A673 (cell line): ENCODE results near the gene FRMD4B. TPM values are rescaled to one million over a fixed set of nuclear protein-coding genes. Genes with fewer than 3 reads are reported as not detected.

Experiments used
- BruUV-seq: library from RNA; stranded (reverse); fragments of 400-500 nt; replicated peaks from 2 replicates; lab custom pipeline; 2021; lab: Mats Ljungman, UMichigan
- CTCF ChIA-PET: fragments of 300-600 bp; sonication (Branson Sonifier 250); formaldehyde crosslinking; loops from one replicate; lab custom pipeline; 2022; ENCODE audit warnings: antibody characterized with exemption; lab: Charles Lee
- POLR2A ChIA-PET: fragments of 300-600 bp; sonication (Branson Sonifier 250); formaldehyde crosslinking; loops from one replicate; lab custom pipeline; 2022; ENCODE audit warnings: antibody characterized with exemption; ENCODE audit not compliant: low non-redundant PET; lab: Charles Lee
- DNase-seq: peaks from one replicate; pipeline ENCODE4 v3.0.0-alpha.2; 2015; ENCODE audit warnings: low spot score
- H3K27ac ChIP-seq: fragments of 200-600 bp; sonication (generic); 2 replicates; pipeline ENCODE4 v1.5.1; 2016; ENCODE audit warnings: mixed run types, low read depth, mild to moderate bottlenecking, mixed read lengths, antibody characterized with exemption, low read length; ENCODE audit not compliant: poor library complexity, severe bottlenecking
- H3K27me3 ChIP-seq: fragments of 200-600 bp; sonication (generic); replicated peaks from 2 replicates; pipeline ENCODE4 v1.6.1; 2017; ENCODE audit warnings: mixed run types, low read depth, mild to moderate bottlenecking, mixed read lengths, antibody characterized with exemption, low read length; ENCODE audit not compliant: insufficient read depth, poor library complexity
- H3K36me3 ChIP-seq: fragments of 200-600 bp; sonication (generic); 2 replicates; pipeline ENCODE4 v1.6.1; 2016; ENCODE audit warnings: mixed run types, mild to moderate bottlenecking, mixed read lengths, antibody characterized with exemption, low read length; ENCODE audit not compliant: insufficient read depth, poor library complexity, severe bottlenecking
- H3K4me1 ChIP-seq: fragments of 200-600 bp; sonication (generic); 2 replicates; pipeline ENCODE4 v1.6.1; 2017; ENCODE audit warnings: mixed run types, mild to moderate bottlenecking, mixed read lengths, antibody characterized with exemption, low read length; ENCODE audit not compliant: insufficient read depth, poor library complexity, severe bottlenecking
- H3K4me3 ChIP-seq: fragments of 200-600 bp; sonication (generic); 2 replicates; pipeline ENCODE4 v1.5.1; 2016; ENCODE audit warnings: low read depth, mixed run types, mild to moderate bottlenecking, mixed read lengths, low read length; ENCODE audit not compliant: poor library complexity, severe bottlenecking
- H3K9me3 ChIP-seq: fragments of 200-600 bp; sonication (generic); 2 replicates; pipeline ENCODE4 v1.6.1; 2016; ENCODE audit warnings: mixed run types, low read depth, mild to moderate bottlenecking, mixed read lengths, antibody characterized with exemption, low read length; ENCODE audit not compliant: poor library complexity, severe bottlenecking
- EZH2 ChIP-seq: fragments of 200-600 bp; sonication (generic); IDR thresholded peaks from 2 replicates; pipeline ENCODE4 v1.6.1; 2017; ENCODE audit warnings: borderline replicate concordance, low read depth, mild to moderate bottlenecking, mixed read lengths, antibody characterized with exemption, low read length; ENCODE audit not compliant: poor library complexity, severe bottlenecking
- intact Hi-C: fragments of 100-400 bp; cut with micrococcal nuclease; formaldehyde crosslinking; loops from one replicate; pipeline ENCODE4 v1.10.0; 2022; ENCODE audit not compliant: unreplicated experiment
- total RNA-seq: library from RNA; stranded (reverse); gene quantifications from 2 replicates; pipeline ENCODE4 v1.2.3, GENCODE V29; 2021
- TF ChIP-seq, protein P1 (sequence below): fragments of 300-800, 200-600 bp; sonication (generic); conservative IDR thresholded peaks from 2 replicates; pipeline ENCODE4 v1.5.1; 2017; ENCODE audit warnings: low read depth, mild to moderate bottlenecking, antibody characterized with exemption, low read length, moderate library complexity, mixed read lengths

FRMD4B gene
- total RNA-seq, 1 experiment from 2014 or later: 0.21 TPM

- Histone ChIP-seq H3K27ac (no peak overlapping the region), H3K4me3 (no peak overlapping the region), H3K9me3 (no peaks in the 10 kb centered on the region), H3K4me1 (no peaks in the 10 kb centered on the region), H3K27me3 (no peaks in the 10 kb centered on the region), H3K36me3 (no peaks in the 10 kb centered on the region)
- BruUV-seq: no TSS peak
- TF ChIP-seq, protein P1, sequence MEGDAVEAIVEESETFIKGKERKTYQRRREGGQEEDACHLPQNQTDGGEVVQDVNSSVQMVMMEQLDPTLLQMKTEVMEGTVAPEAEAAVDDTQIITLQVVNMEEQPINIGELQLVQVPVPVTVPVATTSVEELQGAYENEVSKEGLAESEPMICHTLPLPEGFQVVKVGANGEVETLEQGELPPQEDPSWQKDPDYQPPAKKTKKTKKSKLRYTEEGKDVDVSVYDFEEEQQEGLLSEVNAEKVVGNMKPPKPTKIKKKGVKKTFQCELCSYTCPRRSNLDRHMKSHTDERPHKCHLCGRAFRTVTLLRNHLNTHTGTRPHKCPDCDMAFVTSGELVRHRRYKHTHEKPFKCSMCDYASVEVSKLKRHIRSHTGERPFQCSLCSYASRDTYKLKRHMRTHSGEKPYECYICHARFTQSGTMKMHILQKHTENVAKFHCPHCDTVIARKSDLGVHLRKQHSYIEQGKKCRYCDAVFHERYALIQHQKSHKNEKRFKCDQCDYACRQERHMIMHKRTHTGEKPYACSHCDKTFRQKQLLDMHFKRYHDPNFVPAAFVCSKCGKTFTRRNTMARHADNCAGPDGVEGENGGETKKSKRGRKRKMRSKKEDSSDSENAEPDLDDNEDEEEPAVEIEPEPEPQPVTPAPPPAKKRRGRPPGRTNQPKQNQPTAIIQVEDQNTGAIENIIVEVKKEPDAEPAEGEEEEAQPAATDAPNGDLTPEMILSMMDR: no peak
- no peak for TF ChIP-seq EZH2
- CTCF ChIA-PET: no interaction called here
- POLR2A ChIA-PET: no interaction called here
- intact Hi-C loops: loop anchor here (5.0 kb wide), 1 partner anchor 251 kb away; no protein-coding TSS in a partner anchor
- no peak for DNase-seq
Measured at GRCh38 chr3:69413551-69414207, 27.8 kb upstream of the FRMD4B start.

- Histone ChIP-seq H3K9me3 (no peaks in the 10 kb centered on the region), H3K4me1 (no peaks in the 10 kb centered on the region), H3K27ac (no peak overlapping the region), H3K27me3 (no peaks in the 10 kb centered on the region), H3K4me3 (no peak overlapping the region), H3K36me3 (no peaks in the 10 kb centered on the region)
- intact Hi-C loops: loop anchor here (5.0 kb wide), 1 partner anchor 249 kb away; no protein-coding TSS in a partner anchor
- no TSS peak for BruUV-seq
- peak; percentile 2 for DNase-seq
- POLR2A ChIA-PET: no interaction called here
- CTCF ChIA-PET: no interaction called here
- no peak for TF ChIP-seq EZH2
- TF ChIP-seq, protein P1: no peak
Measured at GRCh38 chr3:69411346-69411745, 25.5 kb upstream of the FRMD4B start.

- CTCF ChIA-PET: interaction anchor here (0.5 to 1.0 kb wide), 3 partner anchors 104 to 319 kb away, joined by 3 to 5 read pairs (median 3); no protein-coding TSS in a partner anchor
- POLR2A ChIA-PET: no interaction called here
- Histone ChIP-seq H3K36me3 (no peaks in the 10 kb centered on the region), H3K9me3 (no peaks in the 10 kb centered on the region), H3K4me3 (no peak overlapping the region), H3K27ac (no peak overlapping the region), H3K27me3 (no peaks in the 10 kb centered on the region), H3K4me1 (no peaks in the 10 kb centered on the region)
- TF ChIP-seq, protein P1: peak; percentile 67
- TF ChIP-seq EZH2: no peak
- DNase-seq: peak; percentile 35
- no TSS peak for BruUV-seq
- intact Hi-C loops: loop anchor here (5.0 kb wide), 1 partner anchor 248 kb away; no protein-coding TSS in a partner anchor
Measured at GRCh38 chr3:69410301-69410700, 24.4 kb upstream of the FRMD4B start.
